HepG2 (cell line): ENCODE data around the gene ELOVL5. TPM values are rescaled to one million over a fixed set of nuclear protein-coding genes. Genes with fewer than 3 reads are reported as not detected.

ENCODE experiments used
- ATAC-seq: fragments of 200-7000 bp; cut with Tn5 transposase; 3 replicates; pipeline ENCODE4 v1.9.1; 2020; ENCODE audit warnings: mild to moderate bottlenecking, moderate library complexity
- BruUV-seq: library from RNA; stranded (reverse); fragments of 400-500 nt; replicated peaks from 2 replicates; lab custom pipeline; 2021; lab: Mats Ljungman, UMichigan
- CTCF ChIA-PET: fragments of 300-600 bp; formaldehyde crosslinking; extraction: SDS; loops from one replicate; lab custom pipeline; 2021; ENCODE audit warnings: low total read pairs, inconsistent platforms, low intra/inter-chr PET ratio; lab: Yijun Ruan, JAX
- POLR2A ChIA-PET: fragments of 350-600 bp; sonication (Branson Sonifier 250); formaldehyde crosslinking; loops from one replicate; lab custom pipeline; 2020; ENCODE audit warnings: antibody characterized with exemption, inconsistent platforms; lab: Yijun Ruan, JAX
- DNase-seq: peaks from one replicate; pipeline ENCODE4 v3.0.0-alpha.2; 2015; ENCODE audit warnings: low spot score
- FAIRE-seq: peaks from 3 replicates; lab custom pipeline; 2011; peaks lifted over from hg19 to GRCh38; lab: Jason Lieb, UNC
- H2AFZ ChIP-seq: one replicate; pipeline ENCODE4 v1.6.1; 2011; ENCODE audit warnings: low read length, inconsistent platforms
- H3K27ac ChIP-seq: fragments of 300-600 bp; 3 replicates; pipeline ENCODE4 v1.8.0; 2011; ENCODE audit warnings: mixed run types, mild to moderate bottlenecking, mixed read lengths, low read length, inconsistent platforms; ENCODE audit not compliant: insufficient read depth; ENCODE audit errors: extremely low read length
- H3K27me3 ChIP-seq, 2 experiments: fragments of 200-600 bp in 1 of 2; 2 replicates in 1 of 2; 3 replicates in 1 of 2; pipeline versions ENCODE4 v1.6.0 to v1.8.0; 2011; ENCODE audit warnings: low read length in 2 of 2, mild to moderate bottlenecking in 2 of 2, moderate library complexity in 2 of 2, inconsistent platforms in 1 of 2; ENCODE audit not compliant: insufficient read depth in 2 of 2, control insufficient read depth in 1 of 2
- H3K36me3 ChIP-seq, 2 experiments: fragments of 200-600 bp in 1 of 2; replicated peaks in 1 of 2; 2 replicates in 1 of 2; 3 replicates in 1 of 2; pipeline versions ENCODE4 v1.5.1 to v1.8.0; 2011; ENCODE audit warnings: low read length in 2 of 2, inconsistent platforms in 1 of 2; ENCODE audit not compliant: insufficient read depth in 2 of 2, control insufficient read depth in 1 of 2
- H3K4me1 ChIP-seq: 2 replicates; pipeline ENCODE4 v1.5.1; 2012; ENCODE audit warnings: low read length, inconsistent platforms; ENCODE audit not compliant: insufficient read depth
- H3K4me2 ChIP-seq: 2 replicates; pipeline ENCODE4 v1.6.0; 2011; ENCODE audit warnings: low read depth, low read length, inconsistent platforms
- H3K4me3 ChIP-seq, 3 experiments: fragments of 200-600 bp in 1 of 3; sonication (generic), shearing (Covaris generic) in 1 of 3; replicated peaks in 1 of 3; 2 replicates each; pipeline ENCODE4 v1.5.1; 2011 to 2016; ENCODE audit warnings: low read length in 3 of 3, inconsistent platforms in 2 of 3, low read depth in 2 of 3, mild to moderate bottlenecking in 2 of 3, control low read depth in 1 of 3, mixed read lengths in 1 of 3; ENCODE audit not compliant: insufficient read depth in 1 of 3
- H3K79me2 ChIP-seq: one replicate; pipeline ENCODE4 v1.6.1; 2011; ENCODE audit warnings: low read length, inconsistent platforms; ENCODE audit not compliant: insufficient read depth
- H3K9ac ChIP-seq: 2 replicates; pipeline ENCODE4 v1.6.0; 2011; ENCODE audit warnings: mild to moderate bottlenecking, low read depth, low read length, inconsistent platforms; ENCODE audit not compliant: insufficient read depth
- H3K9me3 ChIP-seq: 2 replicates; pipeline ENCODE4 v1.5.1; 2012; ENCODE audit warnings: mild to moderate bottlenecking, low read length
- H4K20me1 ChIP-seq: 2 replicates; pipeline ENCODE4 v1.6.0; 2011; ENCODE audit warnings: inconsistent platforms, mild to moderate bottlenecking, low read length, moderate library complexity; ENCODE audit not compliant: insufficient read depth
- BRCA1 ChIP-seq: sonication (generic); formaldehyde crosslinking; IDR thresholded peaks from 2 replicates; pipeline ENCODE4 v1.4.0; 2020; ENCODE audit warnings: missing genetic modification reagents
- GATA4 ChIP-seq: sonication (generic); IDR thresholded peaks from 2 replicates; pipeline ENCODE4 v1.6.1; 2016; ENCODE audit warnings: antibody characterized with exemption, low read depth, borderline replicate concordance
- MXD3 ChIP-seq: IDR thresholded peaks from 2 replicates; pipeline ENCODE4 v1.6.1; 2016; ENCODE audit warnings: mild to moderate bottlenecking, missing biosample characterization, missing genetic modification reagents
- NONO ChIP-seq, 2 experiments: fragments of 450-650 bp in 1 of 2; sonication (generic) in 1 of 2; formaldehyde crosslinking in 1 of 2; IDR thresholded peaks in 1 of 2; conservative IDR thresholded peaks in 1 of 2; 2 replicates each; pipeline versions ENCODE4 v1.6.1 to v1.8.0; 2017 to 2022; ENCODE audit warnings: mild to moderate bottlenecking in 1 of 2, missing genetic modification reagents in 1 of 2, moderate library complexity in 1 of 2
- NPAS2 ChIP-seq: sonication (generic); formaldehyde crosslinking; IDR thresholded peaks from 2 replicates; pipeline ENCODE4 v1.8.0; 2022; ENCODE audit warnings: mild to moderate bottlenecking, missing genetic modification reagents, borderline replicate concordance
- SP140L ChIP-seq: sonication (generic); formaldehyde crosslinking; IDR thresholded peaks from 2 replicates; pipeline ENCODE4 v1.4.0; 2020; ENCODE audit warnings: missing genetic modification reagents, borderline replicate concordance
- TGIF2 ChIP-seq: IDR thresholded peaks from 2 replicates; pipeline ENCODE4 v1.6.1; 2016; ENCODE audit warnings: control low read depth, missing compliant biosample characterization
- ZBTB49 ChIP-seq: sonication (generic); formaldehyde crosslinking; IDR thresholded peaks from 2 replicates; pipeline ENCODE4 v1.4.0; 2020; ENCODE audit warnings: missing genetic modification reagents, borderline replicate concordance
- ZNF121 ChIP-seq: sonication (generic); formaldehyde crosslinking; IDR thresholded peaks from 2 replicates; pipeline ENCODE4 v1.5.0; 2020; ENCODE audit warnings: mild to moderate bottlenecking, missing genetic modification reagents
- ZNF280B ChIP-seq: sonication (generic); formaldehyde crosslinking; IDR thresholded peaks from 2 replicates; pipeline ENCODE4 v1.5.0; 2020; ENCODE audit warnings: missing genetic modification reagents, mild to moderate bottlenecking, borderline replicate concordance
- ZNF44 ChIP-seq: sonication (generic); formaldehyde crosslinking; IDR thresholded peaks from 2 replicates; pipeline ENCODE4 v1.5.1; 2020; ENCODE audit warnings: mild to moderate bottlenecking, missing genetic modification reagents
- ZNF619 ChIP-seq: sonication (generic); formaldehyde crosslinking; IDR thresholded peaks from 2 replicates; pipeline ENCODE4 v1.4.0; 2020; ENCODE audit warnings: mild to moderate bottlenecking, missing genetic modification reagents
- ZNF883 ChIP-seq: sonication (generic); formaldehyde crosslinking; IDR thresholded peaks from 2 replicates; pipeline ENCODE4 v1.5.1; 2020; ENCODE audit warnings: mild to moderate bottlenecking, missing genetic modification reagents; ENCODE audit errors: not compliant biosample characterization
- WGBS: methylation state at CpG from one replicate; pipeline ENCODE4 v1.1.6; 2017; ENCODE audit warnings: low lambda C conversion rate; 5-methylcytosine and 5-hydroxymethylcytosine counted together
- in situ Hi-C: cut with HindIII; loops from 2 replicates; pipeline ENCODE4 v1.10.0; 2017; ENCODE audit warnings: low pct_unique_long_range_greater_than_20kb; ENCODE audit not compliant: extremely low pct_ligation_motif_present
- intact Hi-C: fragments of 100-400 bp; cut with micrococcal nuclease; formaldehyde crosslinking; loops from one replicate; pipeline ENCODE4 v1.10.0; 2022; ENCODE audit not compliant: unreplicated experiment
- polyA plus RNA-seq, 8 experiments: library from polyadenylated mRNA; depleted of rRNA in 3 of 8; stranded (reverse) in 7 of 8; unstranded in 1 of 8; fragments of >200 nt; fragmentation: Illumina TruSeq in 4 of 8; extraction: Trizol in 4 of 8; gene quantifications; 2 replicates each; pipeline versions ENCODE4 v1.2.1 to v1.2.3, GENCODE V29; 2011 to 2016; ENCODE audit warnings: low read depth in 4 of 8, missing spikeins in 1 of 8, mixed read lengths in 1 of 8; ENCODE audit not compliant: insufficient read depth in 1 of 8
- total RNA-seq, 5 experiments: library from RNA; depleted of rRNA; stranded (reverse); fragments of >200 nt; fragmentation: Illumina TruSeq; extraction: Trizol; gene quantifications; 2 replicates each; pipeline ENCODE4 v1.2.3, GENCODE V29; 2016; ENCODE audit warnings: low read depth in 1 of 5
- TF ChIP-seq, protein P1 (sequence below): sonication (generic); formaldehyde crosslinking; IDR thresholded peaks from 2 replicates; pipeline ENCODE4 v1.4.0; 2020; ENCODE audit warnings: missing genetic modification reagents, borderline replicate concordance
- TF ChIP-seq, protein P2 (sequence below): sonication (generic); formaldehyde crosslinking; IDR thresholded peaks from 2 replicates; pipeline ENCODE4 v1.5.0; 2020; ENCODE audit warnings: mild to moderate bottlenecking, missing genetic modification reagents

Gene ELOVL5
- total and polyA plus RNA-seq, 2 of the 13 experiments (the other 11 are each of a cell fraction or from before 2014, with no cell fraction given) = 50.1 to 72.4 TPM

DNA sequence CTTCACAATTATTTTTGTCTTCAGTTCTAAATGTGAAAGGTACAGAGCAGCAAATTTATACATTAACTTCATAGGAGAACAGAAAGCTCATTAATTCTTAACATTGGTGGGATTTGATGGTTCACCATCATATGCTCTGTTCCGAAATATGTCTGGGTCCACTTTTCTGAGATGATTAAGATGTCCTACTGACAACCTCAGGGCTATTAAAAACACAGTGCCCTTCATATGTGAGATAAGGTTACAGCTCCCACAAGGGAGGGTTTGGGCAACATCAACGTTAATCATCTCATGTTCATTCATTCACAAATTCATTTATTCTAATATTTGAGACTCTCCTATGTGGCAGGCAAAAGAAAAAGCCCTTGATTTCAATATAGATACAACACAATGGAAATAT is 91.2 kb downstream of the ELOVL5 start:
- no peak for DNase-seq
- intact Hi-C loops = no loop called here
- TF ChIP-seq ZNF44 (CRISPR knock-in tag) = no peak
- TF ChIP-seq, protein P1, sequence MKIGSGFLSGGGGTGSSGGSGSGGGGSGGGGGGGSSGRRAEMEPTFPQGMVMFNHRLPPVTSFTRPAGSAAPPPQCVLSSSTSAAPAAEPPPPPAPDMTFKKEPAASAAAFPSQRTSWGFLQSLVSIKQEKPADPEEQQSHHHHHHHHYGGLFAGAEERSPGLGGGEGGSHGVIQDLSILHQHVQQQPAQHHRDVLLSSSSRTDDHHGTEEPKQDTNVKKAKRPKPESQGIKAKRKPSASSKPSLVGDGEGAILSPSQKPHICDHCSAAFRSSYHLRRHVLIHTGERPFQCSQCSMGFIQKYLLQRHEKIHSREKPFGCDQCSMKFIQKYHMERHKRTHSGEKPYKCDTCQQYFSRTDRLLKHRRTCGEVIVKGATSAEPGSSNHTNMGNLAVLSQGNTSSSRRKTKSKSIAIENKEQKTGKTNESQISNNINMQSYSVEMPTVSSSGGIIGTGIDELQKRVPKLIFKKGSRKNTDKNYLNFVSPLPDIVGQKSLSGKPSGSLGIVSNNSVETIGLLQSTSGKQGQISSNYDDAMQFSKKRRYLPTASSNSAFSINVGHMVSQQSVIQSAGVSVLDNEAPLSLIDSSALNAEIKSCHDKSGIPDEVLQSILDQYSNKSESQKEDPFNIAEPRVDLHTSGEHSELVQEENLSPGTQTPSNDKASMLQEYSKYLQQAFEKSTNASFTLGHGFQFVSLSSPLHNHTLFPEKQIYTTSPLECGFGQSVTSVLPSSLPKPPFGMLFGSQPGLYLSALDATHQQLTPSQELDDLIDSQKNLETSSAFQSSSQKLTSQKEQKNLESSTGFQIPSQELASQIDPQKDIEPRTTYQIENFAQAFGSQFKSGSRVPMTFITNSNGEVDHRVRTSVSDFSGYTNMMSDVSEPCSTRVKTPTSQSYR (CRISPR knock-in tag) = no peak
- no peak for TF ChIP-seq NPAS2 (CRISPR knock-in tag)
- no peak for TF ChIP-seq NONO (IDR thresholded peaks at IDR 0.05)
- TF ChIP-seq NONO (CRISPR knock-in tag; conservative IDR thresholded peaks at IDR 0.05) = no peak
- TF ChIP-seq ZBTB49 (CRISPR knock-in tag) = no peak
- no peak for TF ChIP-seq TGIF2 (CRISPR knock-in tag)
- TF ChIP-seq BRCA1 (CRISPR knock-in tag) = no peak
- no peak for TF ChIP-seq ZNF280B (CRISPR knock-in tag)
- TF ChIP-seq MXD3 (CRISPR knock-in tag) = no peak
- TF ChIP-seq ZNF619 = no peak
- no peak for TF ChIP-seq SP140L (CRISPR knock-in tag)
- TF ChIP-seq GATA4 = no peak
- TF ChIP-seq, protein P2, sequence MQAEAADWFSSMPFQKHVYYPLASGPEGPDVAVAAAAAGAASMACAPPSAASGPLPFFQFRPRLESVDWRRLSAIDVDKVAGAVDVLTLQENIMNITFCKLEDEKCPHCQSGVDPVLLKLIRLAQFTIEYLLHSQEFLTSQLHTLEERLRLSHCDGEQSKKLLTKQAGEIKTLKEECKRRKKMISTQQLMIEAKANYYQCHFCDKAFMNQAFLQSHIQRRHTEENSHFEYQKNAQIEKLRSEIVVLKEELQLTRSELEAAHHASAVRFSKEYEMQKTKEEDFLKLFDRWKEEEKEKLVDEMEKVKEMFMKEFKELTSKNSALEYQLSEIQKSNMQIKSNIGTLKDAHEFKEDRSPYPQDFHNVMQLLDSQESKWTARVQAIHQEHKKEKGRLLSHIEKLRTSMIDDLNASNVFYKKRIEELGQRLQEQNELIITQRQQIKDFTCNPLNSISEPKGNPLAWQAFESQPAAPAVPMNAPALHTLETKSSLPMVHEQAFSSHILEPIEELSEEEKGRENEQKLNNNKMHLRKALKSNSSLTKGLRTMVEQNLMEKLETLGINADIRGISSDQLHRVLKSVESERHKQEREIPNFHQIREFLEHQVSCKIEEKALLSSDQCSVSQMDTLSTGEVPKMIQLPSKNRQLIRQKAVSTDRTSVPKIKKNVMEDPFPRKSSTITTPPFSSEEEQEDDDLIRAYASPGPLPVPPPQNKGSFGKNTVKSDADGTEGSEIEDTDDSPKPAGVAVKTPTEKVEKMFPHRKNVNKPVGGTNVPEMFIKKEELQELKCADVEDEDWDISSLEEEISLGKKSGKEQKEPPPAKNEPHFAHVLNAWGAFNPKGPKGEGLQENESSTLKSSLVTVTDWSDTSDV (CRISPR knock-in tag) = no peak
- no peak for TF ChIP-seq ZNF883 (CRISPR knock-in tag)
- no peak for TF ChIP-seq ZNF121 (CRISPR knock-in tag)

More for the DNA sequence above, 91.2 kb downstream of the ELOVL5 start:
- H3K4me3 ChIP-seq = no peak overlapping the region
- H3K27me3 ChIP-seq = no peaks in the 10 kb centered on the region; a peak in 1 of 5 replicates
- POLR2A ChIA-PET = no interaction called here
- no peaks in the 10 kb centered on the region for H4K20me1 ChIP-seq
- no peaks in the 10 kb centered on the region for H3K79me2 ChIP-seq
- H2AFZ ChIP-seq = no peak overlapping the region
- in situ Hi-C loops = no loop called here
- H3K4me1 ChIP-seq = no peaks in the 10 kb centered on the region
- no peak overlapping the region for H3K27ac ChIP-seq
- FAIRE-seq (no peak), ATAC-seq (no peak)
- no peaks in the 10 kb centered on the region for H3K9me3 ChIP-seq
- CTCF ChIA-PET = no interaction called here
- H3K9ac ChIP-seq = no peak overlapping the region
- no TSS peak for BruUV-seq
- 87% methylated on average over 2 of the region's 2 CpGs for WGBS
- peaks cover 3 to 17% of the 10 kb centered on the region in 2 experiments; a peak in 4 of 5 replicates for H3K36me3 ChIP-seq
- no peak overlapping the region for H3K4me2 ChIP-seq
